Fibroblast of mammary gland (primary cell): ENCODE measurements around the gene C3orf80.

Experiments used
- DNase-seq: peaks from one replicate; pipeline ENCODE4 v3.0.0-alpha.2; 2010; ENCODE audit warnings: low read depth
- H3K4me3 ChIP-seq: 2 replicates; pipeline ENCODE4 v1.5.1; 2011; ENCODE audit warnings: low read depth, mild to moderate bottlenecking, low read length, moderate library complexity; ENCODE audit not compliant: control insufficient read depth
- TF ChIP-seq, protein P1 (sequence below): conservative IDR thresholded peaks from 2 replicates; pipeline ENCODE4 v1.5.1; 2011; ENCODE audit warnings: low read depth, low read length, inconsistent platforms; ENCODE audit not compliant: control insufficient read depth, insufficient read depth

Gene C3orf80

DNA sequence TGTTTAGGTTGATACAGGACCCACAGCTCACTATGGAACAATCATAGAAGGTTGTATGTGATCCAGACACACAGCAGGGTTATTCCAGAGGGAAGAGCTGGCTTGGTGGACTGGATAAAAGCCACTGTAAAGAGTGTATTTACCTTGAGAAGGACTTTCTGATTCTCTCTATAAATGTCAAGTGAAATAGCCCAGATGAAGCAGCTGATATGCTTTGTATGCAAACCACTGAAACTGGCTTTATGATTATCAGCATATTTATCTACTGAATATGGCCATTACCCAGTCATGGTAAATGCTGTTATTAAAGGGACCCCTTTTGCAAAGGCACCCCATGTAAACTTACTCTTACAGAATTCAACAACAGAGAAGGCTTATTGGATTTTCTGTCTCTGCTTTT is 28.1 kb downstream of the C3orf80 start:
- no peak for DNase-seq
- TF ChIP-seq, protein P1, sequence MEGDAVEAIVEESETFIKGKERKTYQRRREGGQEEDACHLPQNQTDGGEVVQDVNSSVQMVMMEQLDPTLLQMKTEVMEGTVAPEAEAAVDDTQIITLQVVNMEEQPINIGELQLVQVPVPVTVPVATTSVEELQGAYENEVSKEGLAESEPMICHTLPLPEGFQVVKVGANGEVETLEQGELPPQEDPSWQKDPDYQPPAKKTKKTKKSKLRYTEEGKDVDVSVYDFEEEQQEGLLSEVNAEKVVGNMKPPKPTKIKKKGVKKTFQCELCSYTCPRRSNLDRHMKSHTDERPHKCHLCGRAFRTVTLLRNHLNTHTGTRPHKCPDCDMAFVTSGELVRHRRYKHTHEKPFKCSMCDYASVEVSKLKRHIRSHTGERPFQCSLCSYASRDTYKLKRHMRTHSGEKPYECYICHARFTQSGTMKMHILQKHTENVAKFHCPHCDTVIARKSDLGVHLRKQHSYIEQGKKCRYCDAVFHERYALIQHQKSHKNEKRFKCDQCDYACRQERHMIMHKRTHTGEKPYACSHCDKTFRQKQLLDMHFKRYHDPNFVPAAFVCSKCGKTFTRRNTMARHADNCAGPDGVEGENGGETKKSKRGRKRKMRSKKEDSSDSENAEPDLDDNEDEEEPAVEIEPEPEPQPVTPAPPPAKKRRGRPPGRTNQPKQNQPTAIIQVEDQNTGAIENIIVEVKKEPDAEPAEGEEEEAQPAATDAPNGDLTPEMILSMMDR = no peak
- H3K4me3 ChIP-seq = no peak overlapping the region

DNA sequence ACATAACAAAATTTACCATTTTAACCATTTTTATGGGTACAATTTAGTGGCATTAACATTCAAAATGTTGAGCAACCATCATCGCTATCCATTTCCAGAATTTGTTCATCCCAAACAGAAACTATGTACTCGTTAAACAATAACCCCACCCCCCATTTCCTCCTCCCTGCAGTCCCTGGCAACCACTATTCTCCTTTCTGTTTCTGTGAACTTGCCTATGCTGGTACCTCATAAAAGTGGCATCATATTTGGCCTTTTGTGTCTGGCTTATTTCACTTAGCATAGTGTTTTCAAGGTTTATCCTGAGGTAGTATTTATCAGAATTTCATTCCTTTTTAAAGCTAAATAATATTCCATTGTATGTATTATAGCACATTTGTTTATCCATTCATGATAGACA is 32.4 kb downstream of the C3orf80 start:
- DNase-seq = no peak
- H3K4me3 ChIP-seq = no peak overlapping the region
- TF ChIP-seq, protein P1 = no peak

- TF ChIP-seq, protein P1 = no peak
- DNase-seq = peak; percentile 29
- no peak overlapping the region for H3K4me3 ChIP-seq
Observed at GRCh38 chr3:160259589-160259988, 34.4 kb downstream of the C3orf80 start.

- TF ChIP-seq, protein P1 = no peak
- H3K4me3 ChIP-seq = peak overlapping the region; percentile 30
- DNase-seq = peak; percentile 61
Observed at GRCh38 chr3:160260587-160261270, 35.5 kb downstream of the C3orf80 start.

- TF ChIP-seq, protein P1 = no peak
- H3K4me3 ChIP-seq = no peak overlapping the region
- no peak for DNase-seq
Observed at GRCh38 chr3:160265088-160265487, 39.9 kb downstream of the C3orf80 start.
